HepG2 (cell line): ENCODE results near the gene CTIF. TPM values are rescaled to one million over a fixed set of nuclear protein-coding genes. Genes with fewer than 3 reads are reported as not detected.

Experiments
- ARNT ChIP-seq: fragments of 450-650 bp; IDR thresholded peaks from 2 replicates; pipeline ENCODE4 v1.6.1; 2017
- CHD4 ChIP-seq: fragments of 200-600 bp; sonication (generic); IDR thresholded peaks from 2 replicates; pipeline ENCODE4 v1.7.0; 2017; ENCODE audit warnings: mild to moderate bottlenecking, low read length, borderline replicate concordance
- DMAP1 ChIP-seq: IDR thresholded peaks from 2 replicates; pipeline ENCODE4 v1.6.1; 2016
- JDP2 ChIP-seq: sonication (generic); formaldehyde crosslinking; IDR thresholded peaks from 2 replicates; pipeline ENCODE4 v1.8.1; 2022; ENCODE audit warnings: missing genetic modification reagents, borderline replicate concordance
- YEATS2 ChIP-seq: sonication (generic); formaldehyde crosslinking; IDR thresholded peaks from 2 replicates; pipeline ENCODE4 v1.4.0; 2020; ENCODE audit warnings: missing genetic modification reagents, borderline replicate concordance
- ZNF724P ChIP-seq: sonication (generic); formaldehyde crosslinking; IDR thresholded peaks from 2 replicates; pipeline ENCODE4 v1.8.0; 2022; ENCODE audit warnings: missing genetic modification reagents, borderline replicate concordance
- ZSCAN21 ChIP-seq: sonication (generic); formaldehyde crosslinking; IDR thresholded peaks from 2 replicates; pipeline ENCODE4 v1.8.0; 2022; ENCODE audit warnings: mild to moderate bottlenecking, missing genetic modification reagents, moderate library complexity, borderline replicate concordance
- polyA plus RNA-seq, 8 experiments: library from polyadenylated mRNA; depleted of rRNA in 3 of 8; stranded (reverse) in 7 of 8; unstranded in 1 of 8; fragments of >200 nt; fragmentation: Illumina TruSeq in 4 of 8; extraction: Trizol in 4 of 8; gene quantifications; 2 replicates each; pipeline versions ENCODE4 v1.2.1 to v1.2.3, GENCODE V29; 2011 to 2016; ENCODE audit warnings: low read depth in 4 of 8, missing spikeins in 1 of 8, mixed read lengths in 1 of 8; ENCODE audit not compliant: insufficient read depth in 1 of 8
- total RNA-seq, 5 experiments: library from RNA; depleted of rRNA; stranded (reverse); fragments of >200 nt; fragmentation: Illumina TruSeq; extraction: Trizol; gene quantifications; 2 replicates each; pipeline ENCODE4 v1.2.3, GENCODE V29; 2016; ENCODE audit warnings: low read depth in 1 of 5
- TF ChIP-seq, protein P1 (sequence below): IDR thresholded peaks from 2 replicates; pipeline ENCODE4 v1.6.1; 2016; ENCODE audit warnings: missing compliant biosample characterization, missing genetic modification reagents, borderline replicate concordance
- TF ChIP-seq, protein P2 (sequence below): sonication (generic); formaldehyde crosslinking; IDR thresholded peaks from 2 replicates; pipeline ENCODE4 v1.5.1; 2020; ENCODE audit warnings: mild to moderate bottlenecking, missing genetic modification reagents, moderate library complexity
- TF ChIP-seq, protein P3 (sequence below): IDR thresholded peaks from 2 replicates; pipeline ENCODE4 v1.6.1; 2016; ENCODE audit warnings: mild to moderate bottlenecking, missing biosample characterization, missing genetic modification reagents
- TF ChIP-seq, protein P4 (sequence below): sonication (generic); formaldehyde crosslinking; IDR thresholded peaks from 2 replicates; pipeline ENCODE4 v1.4.0; 2020; ENCODE audit warnings: missing genetic modification reagents
- TF ChIP-seq, protein P5 (sequence below): sonication (generic); formaldehyde crosslinking; IDR thresholded peaks from 2 replicates; pipeline ENCODE4 v1.4.0; 2020; ENCODE audit warnings: missing genetic modification reagents, borderline replicate concordance
- TF ChIP-seq, protein P6 (sequence below): sonication (generic); formaldehyde crosslinking; IDR thresholded peaks from 2 replicates; pipeline ENCODE4 v1.4.0; 2020; ENCODE audit warnings: missing genetic modification reagents, borderline replicate concordance
- TF ChIP-seq, protein P7 (sequence below): sonication (generic); formaldehyde crosslinking; IDR thresholded peaks from 2 replicates; pipeline ENCODE4 v1.4.0; 2020; ENCODE audit warnings: missing genetic modification reagents

The CTIF gene
- total and polyA plus RNA-seq, 2 of the 13 experiments (the other 11 are each of a cell fraction or from before 2014, with no cell fraction given), result 18.2 to 28.0 TPM

DNA sequence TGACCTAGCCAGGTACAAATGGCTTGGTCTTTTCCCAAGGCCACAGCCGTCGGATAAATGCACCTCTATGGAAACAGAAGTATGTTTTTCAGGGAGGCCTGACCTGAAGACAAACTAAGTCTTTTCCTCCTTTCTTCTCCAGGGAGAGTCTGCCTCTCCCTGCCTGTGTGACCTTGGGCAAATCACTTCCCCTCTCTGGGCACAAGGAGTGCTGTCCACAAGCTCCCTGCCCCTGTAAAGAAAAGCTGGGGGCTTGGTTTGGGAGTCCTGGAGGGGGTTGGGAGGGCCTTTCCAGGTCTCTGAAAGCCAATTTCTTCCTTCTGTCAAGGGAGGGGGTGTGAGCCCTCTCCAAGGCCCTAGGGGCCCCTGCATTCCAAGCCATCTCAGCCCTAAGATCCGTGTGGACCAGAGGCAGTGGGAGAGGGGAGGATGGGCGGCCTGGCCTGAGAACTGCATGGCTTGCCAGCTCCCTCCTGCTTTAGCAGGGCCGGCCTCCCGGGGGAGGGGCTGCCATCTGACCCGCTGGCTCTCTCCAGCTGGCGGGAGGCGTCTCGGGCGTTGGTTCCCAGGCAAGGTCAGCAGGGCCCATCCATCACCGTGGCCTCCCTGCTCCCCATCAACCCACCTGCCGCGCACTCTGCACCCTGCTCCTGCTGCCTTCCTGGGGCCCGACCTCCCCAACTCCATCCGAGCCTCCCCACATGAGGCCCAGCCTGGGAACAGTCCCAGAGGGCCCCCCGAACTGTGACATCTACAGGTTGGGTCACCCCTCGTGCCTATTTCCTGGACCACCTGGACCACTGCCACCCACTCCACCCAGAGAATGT, 350.5 kb downstream of the CTIF start (continued):
- TF ChIP-seq, protein P1, sequence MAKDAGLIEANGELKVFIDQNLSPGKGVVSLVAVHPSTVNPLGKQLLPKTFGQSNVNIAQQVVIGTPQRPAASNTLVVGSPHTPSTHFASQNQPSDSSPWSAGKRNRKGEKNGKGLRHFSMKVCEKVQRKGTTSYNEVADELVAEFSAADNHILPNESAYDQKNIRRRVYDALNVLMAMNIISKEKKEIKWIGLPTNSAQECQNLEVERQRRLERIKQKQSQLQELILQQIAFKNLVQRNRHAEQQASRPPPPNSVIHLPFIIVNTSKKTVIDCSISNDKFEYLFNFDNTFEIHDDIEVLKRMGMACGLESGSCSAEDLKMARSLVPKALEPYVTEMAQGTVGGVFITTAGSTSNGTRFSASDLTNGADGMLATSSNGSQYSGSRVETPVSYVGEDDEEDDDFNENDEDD, result no peak
- TF ChIP-seq DMAP1 (CRISPR knock-in tag) (0 out of 2 replicates have a peak, but pooled peaks have one; percentile 26), YEATS2 (no peak), JDP2 (CRISPR knock-in tag) (no peak), ARNT (no peak), ZSCAN21 (no peak), ZNF724P (CRISPR knock-in tag) (no peak), CHD4 (no peak)
- TF ChIP-seq, protein P2, sequence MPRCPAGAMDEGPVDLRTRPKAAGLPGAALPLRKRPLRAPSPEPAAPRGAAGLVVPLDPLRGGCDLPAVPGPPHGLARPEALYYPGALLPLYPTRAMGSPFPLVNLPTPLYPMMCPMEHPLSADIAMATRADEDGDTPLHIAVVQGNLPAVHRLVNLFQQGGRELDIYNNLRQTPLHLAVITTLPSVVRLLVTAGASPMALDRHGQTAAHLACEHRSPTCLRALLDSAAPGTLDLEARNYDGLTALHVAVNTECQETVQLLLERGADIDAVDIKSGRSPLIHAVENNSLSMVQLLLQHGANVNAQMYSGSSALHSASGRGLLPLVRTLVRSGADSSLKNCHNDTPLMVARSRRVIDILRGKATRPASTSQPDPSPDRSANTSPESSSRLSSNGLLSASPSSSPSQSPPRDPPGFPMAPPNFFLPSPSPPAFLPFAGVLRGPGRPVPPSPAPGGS (CRISPR knock-in tag), result no peak
- TF ChIP-seq, protein P3, sequence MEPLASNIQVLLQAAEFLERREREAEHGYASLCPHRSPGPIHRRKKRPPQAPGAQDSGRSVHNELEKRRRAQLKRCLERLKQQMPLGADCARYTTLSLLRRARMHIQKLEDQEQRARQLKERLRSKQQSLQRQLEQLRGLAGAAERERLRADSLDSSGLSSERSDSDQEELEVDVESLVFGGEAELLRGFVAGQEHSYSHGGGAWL, result no peak
- TF ChIP-seq, protein P4, sequence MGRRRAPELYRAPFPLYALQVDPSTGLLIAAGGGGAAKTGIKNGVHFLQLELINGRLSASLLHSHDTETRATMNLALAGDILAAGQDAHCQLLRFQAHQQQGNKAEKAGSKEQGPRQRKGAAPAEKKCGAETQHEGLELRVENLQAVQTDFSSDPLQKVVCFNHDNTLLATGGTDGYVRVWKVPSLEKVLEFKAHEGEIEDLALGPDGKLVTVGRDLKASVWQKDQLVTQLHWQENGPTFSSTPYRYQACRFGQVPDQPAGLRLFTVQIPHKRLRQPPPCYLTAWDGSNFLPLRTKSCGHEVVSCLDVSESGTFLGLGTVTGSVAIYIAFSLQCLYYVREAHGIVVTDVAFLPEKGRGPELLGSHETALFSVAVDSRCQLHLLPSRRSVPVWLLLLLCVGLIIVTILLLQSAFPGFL (CRISPR knock-in tag), result no peak
- TF ChIP-seq, protein P5, sequence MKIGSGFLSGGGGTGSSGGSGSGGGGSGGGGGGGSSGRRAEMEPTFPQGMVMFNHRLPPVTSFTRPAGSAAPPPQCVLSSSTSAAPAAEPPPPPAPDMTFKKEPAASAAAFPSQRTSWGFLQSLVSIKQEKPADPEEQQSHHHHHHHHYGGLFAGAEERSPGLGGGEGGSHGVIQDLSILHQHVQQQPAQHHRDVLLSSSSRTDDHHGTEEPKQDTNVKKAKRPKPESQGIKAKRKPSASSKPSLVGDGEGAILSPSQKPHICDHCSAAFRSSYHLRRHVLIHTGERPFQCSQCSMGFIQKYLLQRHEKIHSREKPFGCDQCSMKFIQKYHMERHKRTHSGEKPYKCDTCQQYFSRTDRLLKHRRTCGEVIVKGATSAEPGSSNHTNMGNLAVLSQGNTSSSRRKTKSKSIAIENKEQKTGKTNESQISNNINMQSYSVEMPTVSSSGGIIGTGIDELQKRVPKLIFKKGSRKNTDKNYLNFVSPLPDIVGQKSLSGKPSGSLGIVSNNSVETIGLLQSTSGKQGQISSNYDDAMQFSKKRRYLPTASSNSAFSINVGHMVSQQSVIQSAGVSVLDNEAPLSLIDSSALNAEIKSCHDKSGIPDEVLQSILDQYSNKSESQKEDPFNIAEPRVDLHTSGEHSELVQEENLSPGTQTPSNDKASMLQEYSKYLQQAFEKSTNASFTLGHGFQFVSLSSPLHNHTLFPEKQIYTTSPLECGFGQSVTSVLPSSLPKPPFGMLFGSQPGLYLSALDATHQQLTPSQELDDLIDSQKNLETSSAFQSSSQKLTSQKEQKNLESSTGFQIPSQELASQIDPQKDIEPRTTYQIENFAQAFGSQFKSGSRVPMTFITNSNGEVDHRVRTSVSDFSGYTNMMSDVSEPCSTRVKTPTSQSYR (CRISPR knock-in tag), result no peak; the same call in 1 of the 2 replicates
- TF ChIP-seq, protein P6, sequence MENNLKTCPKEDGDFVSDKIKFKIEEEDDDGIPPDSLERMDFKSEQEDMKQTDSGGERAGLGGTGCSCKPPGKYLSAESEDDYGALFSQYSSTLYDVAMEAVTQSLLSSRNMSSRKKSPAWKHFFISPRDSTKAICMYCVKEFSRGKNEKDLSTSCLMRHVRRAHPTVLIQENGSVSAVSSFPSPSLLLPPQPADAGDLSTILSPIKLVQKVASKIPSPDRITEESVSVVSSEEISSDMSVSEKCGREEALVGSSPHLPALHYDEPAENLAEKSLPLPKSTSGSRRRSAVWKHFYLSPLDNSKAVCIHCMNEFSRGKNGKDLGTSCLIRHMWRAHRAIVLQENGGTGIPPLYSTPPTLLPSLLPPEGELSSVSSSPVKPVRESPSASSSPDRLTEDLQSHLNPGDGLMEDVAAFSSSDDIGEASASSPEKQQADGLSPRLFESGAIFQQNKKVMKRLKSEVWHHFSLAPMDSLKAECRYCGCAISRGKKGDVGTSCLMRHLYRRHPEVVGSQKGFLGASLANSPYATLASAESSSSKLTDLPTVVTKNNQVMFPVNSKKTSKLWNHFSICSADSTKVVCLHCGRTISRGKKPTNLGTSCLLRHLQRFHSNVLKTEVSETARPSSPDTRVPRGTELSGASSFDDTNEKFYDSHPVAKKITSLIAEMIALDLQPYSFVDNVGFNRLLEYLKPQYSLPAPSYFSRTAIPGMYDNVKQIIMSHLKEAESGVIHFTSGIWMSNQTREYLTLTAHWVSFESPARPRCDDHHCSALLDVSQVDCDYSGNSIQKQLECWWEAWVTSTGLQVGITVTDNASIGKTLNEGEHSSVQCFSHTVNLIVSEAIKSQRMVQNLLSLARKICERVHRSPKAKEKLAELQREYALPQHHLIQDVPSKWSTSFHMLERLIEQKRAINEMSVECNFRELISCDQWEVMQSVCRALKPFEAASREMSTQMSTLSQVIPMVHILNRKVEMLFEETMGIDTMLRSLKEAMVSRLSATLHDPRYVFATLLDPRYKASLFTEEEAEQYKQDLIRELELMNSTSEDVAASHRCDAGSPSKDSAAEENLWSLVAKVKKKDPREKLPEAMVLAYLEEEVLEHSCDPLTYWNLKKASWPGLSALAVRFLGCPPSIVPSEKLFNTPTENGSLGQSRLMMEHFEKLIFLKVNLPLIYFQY (CRISPR knock-in tag), result no peak
- TF ChIP-seq, protein P7, sequence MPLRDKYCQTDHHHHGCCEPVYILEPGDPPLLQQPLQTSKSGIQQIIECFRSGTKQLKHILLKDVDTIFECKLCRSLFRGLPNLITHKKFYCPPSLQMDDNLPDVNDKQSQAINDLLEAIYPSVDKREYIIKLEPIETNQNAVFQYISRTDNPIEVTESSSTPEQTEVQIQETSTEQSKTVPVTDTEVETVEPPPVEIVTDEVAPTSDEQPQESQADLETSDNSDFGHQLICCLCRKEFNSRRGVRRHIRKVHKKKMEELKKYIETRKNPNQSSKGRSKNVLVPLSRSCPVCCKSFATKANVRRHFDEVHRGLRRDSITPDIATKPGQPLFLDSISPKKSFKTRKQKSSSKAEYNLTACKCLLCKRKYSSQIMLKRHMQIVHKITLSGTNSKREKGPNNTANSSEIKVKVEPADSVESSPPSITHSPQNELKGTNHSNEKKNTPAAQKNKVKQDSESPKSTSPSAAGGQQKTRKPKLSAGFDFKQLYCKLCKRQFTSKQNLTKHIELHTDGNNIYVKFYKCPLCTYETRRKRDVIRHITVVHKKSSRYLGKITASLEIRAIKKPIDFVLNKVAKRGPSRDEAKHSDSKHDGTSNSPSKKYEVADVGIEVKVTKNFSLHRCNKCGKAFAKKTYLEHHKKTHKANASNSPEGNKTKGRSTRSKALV, result 0 out of 2 replicates have a peak, but pooled peaks have one; percentile 37
